NB4 (cell line): ENCODE results near the gene WNT5A.

Experiments used
- CTCF ChIP-seq: IDR thresholded peaks from one replicate; pipeline ENCODE4 v1.5.1; 2012; ENCODE audit warnings: low read depth, low read length
- MYC ChIP-seq: IDR thresholded peaks from 2 replicates; pipeline ENCODE4 v1.6.1; 2011; ENCODE audit warnings: low read depth, low read length
- POLR2A ChIP-seq: IDR thresholded peaks from 2 replicates; pipeline ENCODE4 v1.6.1; 2011; ENCODE audit warnings: mild to moderate bottlenecking; ENCODE audit not compliant: insufficient read length; ENCODE audit errors: extremely low read depth

DNA sequence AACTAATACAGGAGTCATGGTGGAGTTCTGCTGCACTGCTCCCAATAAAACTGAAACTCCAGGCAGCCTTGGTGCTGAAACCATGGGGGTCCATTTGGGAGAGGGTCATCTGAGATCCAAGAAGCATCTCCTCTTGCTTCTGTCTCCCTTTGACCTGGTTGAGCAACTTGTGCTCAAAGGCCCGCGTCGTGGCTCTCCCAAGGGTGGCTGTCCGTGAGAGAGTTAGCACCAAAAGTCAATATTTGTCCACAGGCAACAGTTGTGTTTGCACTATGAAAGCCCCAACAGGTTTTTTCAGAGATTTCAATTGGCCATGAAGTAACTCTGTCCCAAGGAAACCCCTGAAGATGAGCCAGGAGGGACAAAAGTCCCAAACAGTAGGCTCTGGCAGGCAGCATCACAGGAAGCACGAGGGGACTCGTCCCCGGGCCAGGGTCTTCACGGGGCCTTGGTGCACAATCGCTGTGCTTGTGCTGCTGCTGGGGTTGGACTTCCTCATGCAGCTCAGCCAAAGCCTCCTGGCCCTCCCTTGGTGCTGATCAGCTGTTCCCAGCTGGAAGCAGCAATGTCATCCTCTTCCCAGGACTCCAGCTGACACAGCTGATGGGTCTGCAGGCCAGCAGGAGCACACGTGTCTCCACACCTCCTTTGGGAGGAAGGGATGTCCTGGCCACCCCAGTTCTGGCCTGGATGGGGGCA lies 39.4 kb upstream of the WNT5A start:
- TF ChIP-seq MYC (no peak), POLR2A (no peak), CTCF (no peak)
